Panc1 (cell line): ENCODE measurements around the gene MTHFSD. TPM values are rescaled to one million over a fixed set of nuclear protein-coding genes. Genes with fewer than 3 reads are reported as not detected.

ENCODE experiments used
- ATAC-seq: fragments of 200-7000 bp; cut with Tn5 transposase; 2 replicates; pipeline ENCODE4 v1.9.1; 2020; ENCODE audit warnings: mild to moderate bottlenecking, moderate library complexity
- BruUV-seq: library from RNA; stranded (reverse); fragments of 400-500 nt; replicated peaks from 2 replicates; lab custom pipeline; 2021; lab: Mats Ljungman, UMichigan
- CTCF ChIA-PET: fragments of 300-600 bp; sonication (Branson Sonifier 250); formaldehyde crosslinking; loops from one replicate; lab custom pipeline; 2022; ENCODE audit warnings: antibody characterized with exemption; lab: Charles Lee
- POLR2A ChIA-PET: fragments of 300-600 bp; sonication (Branson Sonifier 250); formaldehyde crosslinking; loops from one replicate; lab custom pipeline; 2022; ENCODE audit warnings: antibody characterized with exemption; lab: Charles Lee
- DNase-seq: peaks from one replicate; pipeline ENCODE4 v3.0.0-alpha.2; 2010; ENCODE audit warnings: low read depth, low spot score
- H3K27ac ChIP-seq: 2 replicates; pipeline ENCODE4 v1.5.1; 2011; ENCODE audit warnings: mild to moderate bottlenecking, low read length, inconsistent platforms
- H3K27me3 ChIP-seq: fragments of 200-500 bp; sonication (Bioruptor generic); 2 replicates; pipeline ENCODE4 v1.6.0; 2014; ENCODE audit warnings: low read length, inconsistent platforms; ENCODE audit not compliant: control insufficient read depth, insufficient read depth
- H3K36me3 ChIP-seq: fragments of 200-500 bp; sonication (Bioruptor generic); 2 replicates; pipeline ENCODE4 v1.5.1; 2014; ENCODE audit warnings: inconsistent platforms, mild to moderate bottlenecking, low read length, moderate library complexity; ENCODE audit not compliant: control insufficient read depth, insufficient read depth
- H3K4me1 ChIP-seq: 2 replicates; pipeline ENCODE4 v1.5.1; 2011; ENCODE audit warnings: inconsistent platforms, mild to moderate bottlenecking, low read length, moderate library complexity; ENCODE audit not compliant: control insufficient read depth, insufficient read depth
- H3K4me3 ChIP-seq, 2 experiments: 2 replicates each; pipeline ENCODE4 v1.5.1; 2011 to 2012; ENCODE audit warnings: low read depth in 2 of 2, low read length in 2 of 2, mild to moderate bottlenecking in 2 of 2, inconsistent platforms in 1 of 2, moderate library complexity in 1 of 2
- H3K9me3 ChIP-seq: fragments of 200-500 bp; sonication (Bioruptor generic); 2 replicates; pipeline ENCODE4 v1.5.1; 2014; ENCODE audit warnings: low read depth, mild to moderate bottlenecking, inconsistent platforms, low read length, moderate library complexity; ENCODE audit not compliant: control insufficient read depth, insufficient read depth
- POLR2AphosphoS5 ChIP-seq: IDR thresholded peaks from 2 replicates; pipeline ENCODE4 v1.6.1; 2012; ENCODE audit warnings: mild to moderate bottlenecking, low read depth, low read length, moderate library complexity
- SIN3A ChIP-seq: IDR thresholded peaks from 2 replicates; pipeline ENCODE4 v1.6.1; 2012; ENCODE audit warnings: low read depth, mild to moderate bottlenecking, low read length, moderate library complexity, borderline replicate concordance; ENCODE audit not compliant: insufficient read depth
- TCF7L2 ChIP-seq: IDR thresholded peaks from 2 replicates; pipeline ENCODE4 v1.6.1; 2011; ENCODE audit warnings: mild to moderate bottlenecking, low read depth, low read length, inconsistent platforms
- in situ Hi-C: cut with HindIII; loops from 2 replicates; pipeline ENCODE4 v1.10.0; 2016; ENCODE audit warnings: low sequenced_read_pairs, low pct_unique_long_range_greater_than_20kb
- intact Hi-C: fragments of 100-400 bp; cut with micrococcal nuclease; formaldehyde crosslinking; loops from one replicate; pipeline ENCODE4 v1.10.0; 2022; ENCODE audit not compliant: unreplicated experiment
- total RNA-seq: library from RNA; stranded (reverse); gene quantifications from one replicate; pipeline ENCODE4 v1.2.1, GENCODE V29; 2021; ENCODE audit not compliant: unreplicated experiment
- TF ChIP-seq, protein P1 (sequence below): fragments of 450-650 bp; IDR thresholded peaks from 2 replicates; pipeline ENCODE4 v1.5.1; 2017; ENCODE audit warnings: mild to moderate bottlenecking
- TF ChIP-seq, protein P2 (sequence below), 2 experiments: IDR thresholded peaks; 2 replicates each; pipeline ENCODE4 v1.6.1; 2011 to 2012; ENCODE audit warnings: low read depth in 2 of 2, control low read depth in 1 of 2, low read length in 1 of 2, mild to moderate bottlenecking in 1 of 2, moderate library complexity in 1 of 2; ENCODE audit not compliant: insufficient read depth in 1 of 2

MTHFSD gene
- total RNA-seq, 1 experiment from 2014 or later: 16.5 TPM

DNA sequence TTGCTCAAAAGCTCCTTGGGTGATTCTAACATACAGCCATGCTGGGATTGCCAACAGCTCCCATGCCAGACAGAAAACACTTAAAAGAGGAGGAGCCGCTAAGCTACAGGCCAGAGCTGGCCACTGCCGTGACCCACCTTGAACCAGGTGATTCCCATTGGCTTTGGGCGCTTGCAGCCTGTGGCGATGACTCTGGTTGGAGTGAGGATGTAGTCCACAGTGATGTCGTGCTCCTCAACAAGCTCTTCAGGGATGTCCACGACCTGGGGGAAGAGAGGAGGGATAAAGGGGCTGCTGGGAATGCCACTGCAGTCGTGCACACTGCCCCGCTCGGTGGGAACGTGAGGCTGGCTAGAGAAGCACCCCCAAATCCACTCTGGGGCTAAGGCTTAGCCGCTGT is 13.5 kb downstream of the MTHFSD start:
- no peak overlapping the region for H3K27ac ChIP-seq
- in situ Hi-C loops: no loop called here
- ChIA-PET CTCF (no interaction called here), POLR2A (no interaction called here)
- no peaks in the 10 kb centered on the region for H3K9me3 ChIP-seq
- DNase-seq: no peak
- intact Hi-C loops: no loop called here
- H3K4me3 ChIP-seq: no peak overlapping the region
- TF ChIP-seq, protein P1, sequence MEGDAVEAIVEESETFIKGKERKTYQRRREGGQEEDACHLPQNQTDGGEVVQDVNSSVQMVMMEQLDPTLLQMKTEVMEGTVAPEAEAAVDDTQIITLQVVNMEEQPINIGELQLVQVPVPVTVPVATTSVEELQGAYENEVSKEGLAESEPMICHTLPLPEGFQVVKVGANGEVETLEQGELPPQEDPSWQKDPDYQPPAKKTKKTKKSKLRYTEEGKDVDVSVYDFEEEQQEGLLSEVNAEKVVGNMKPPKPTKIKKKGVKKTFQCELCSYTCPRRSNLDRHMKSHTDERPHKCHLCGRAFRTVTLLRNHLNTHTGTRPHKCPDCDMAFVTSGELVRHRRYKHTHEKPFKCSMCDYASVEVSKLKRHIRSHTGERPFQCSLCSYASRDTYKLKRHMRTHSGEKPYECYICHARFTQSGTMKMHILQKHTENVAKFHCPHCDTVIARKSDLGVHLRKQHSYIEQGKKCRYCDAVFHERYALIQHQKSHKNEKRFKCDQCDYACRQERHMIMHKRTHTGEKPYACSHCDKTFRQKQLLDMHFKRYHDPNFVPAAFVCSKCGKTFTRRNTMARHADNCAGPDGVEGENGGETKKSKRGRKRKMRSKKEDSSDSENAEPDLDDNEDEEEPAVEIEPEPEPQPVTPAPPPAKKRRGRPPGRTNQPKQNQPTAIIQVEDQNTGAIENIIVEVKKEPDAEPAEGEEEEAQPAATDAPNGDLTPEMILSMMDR: no peak
- TF ChIP-seq TCF7L2: no peak
- TF ChIP-seq, protein P2, sequence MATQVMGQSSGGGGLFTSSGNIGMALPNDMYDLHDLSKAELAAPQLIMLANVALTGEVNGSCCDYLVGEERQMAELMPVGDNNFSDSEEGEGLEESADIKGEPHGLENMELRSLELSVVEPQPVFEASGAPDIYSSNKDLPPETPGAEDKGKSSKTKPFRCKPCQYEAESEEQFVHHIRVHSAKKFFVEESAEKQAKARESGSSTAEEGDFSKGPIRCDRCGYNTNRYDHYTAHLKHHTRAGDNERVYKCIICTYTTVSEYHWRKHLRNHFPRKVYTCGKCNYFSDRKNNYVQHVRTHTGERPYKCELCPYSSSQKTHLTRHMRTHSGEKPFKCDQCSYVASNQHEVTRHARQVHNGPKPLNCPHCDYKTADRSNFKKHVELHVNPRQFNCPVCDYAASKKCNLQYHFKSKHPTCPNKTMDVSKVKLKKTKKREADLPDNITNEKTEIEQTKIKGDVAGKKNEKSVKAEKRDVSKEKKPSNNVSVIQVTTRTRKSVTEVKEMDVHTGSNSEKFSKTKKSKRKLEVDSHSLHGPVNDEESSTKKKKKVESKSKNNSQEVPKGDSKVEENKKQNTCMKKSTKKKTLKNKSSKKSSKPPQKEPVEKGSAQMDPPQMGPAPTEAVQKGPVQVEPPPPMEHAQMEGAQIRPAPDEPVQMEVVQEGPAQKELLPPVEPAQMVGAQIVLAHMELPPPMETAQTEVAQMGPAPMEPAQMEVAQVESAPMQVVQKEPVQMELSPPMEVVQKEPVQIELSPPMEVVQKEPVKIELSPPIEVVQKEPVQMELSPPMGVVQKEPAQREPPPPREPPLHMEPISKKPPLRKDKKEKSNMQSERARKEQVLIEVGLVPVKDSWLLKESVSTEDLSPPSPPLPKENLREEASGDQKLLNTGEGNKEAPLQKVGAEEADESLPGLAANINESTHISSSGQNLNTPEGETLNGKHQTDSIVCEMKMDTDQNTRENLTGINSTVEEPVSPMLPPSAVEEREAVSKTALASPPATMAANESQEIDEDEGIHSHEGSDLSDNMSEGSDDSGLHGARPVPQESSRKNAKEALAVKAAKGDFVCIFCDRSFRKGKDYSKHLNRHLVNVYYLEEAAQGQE (IDR thresholded peaks at IDR 0.05; ENCODE audit: insufficient read depth in 1 of 2, low read depth in 2 of 2, low read length in 1 of 2): no peak
- no peak for TF ChIP-seq POLR2AphosphoS5
- TF ChIP-seq SIN3A: no peak
- BruUV-seq: no TSS peak
- no peaks in the 10 kb centered on the region for H3K27me3 ChIP-seq
- H3K36me3 ChIP-seq: no peaks in the 10 kb centered on the region
- ATAC-seq: no peak
- H3K4me1 ChIP-seq: no peaks in the 10 kb centered on the region

DNA sequence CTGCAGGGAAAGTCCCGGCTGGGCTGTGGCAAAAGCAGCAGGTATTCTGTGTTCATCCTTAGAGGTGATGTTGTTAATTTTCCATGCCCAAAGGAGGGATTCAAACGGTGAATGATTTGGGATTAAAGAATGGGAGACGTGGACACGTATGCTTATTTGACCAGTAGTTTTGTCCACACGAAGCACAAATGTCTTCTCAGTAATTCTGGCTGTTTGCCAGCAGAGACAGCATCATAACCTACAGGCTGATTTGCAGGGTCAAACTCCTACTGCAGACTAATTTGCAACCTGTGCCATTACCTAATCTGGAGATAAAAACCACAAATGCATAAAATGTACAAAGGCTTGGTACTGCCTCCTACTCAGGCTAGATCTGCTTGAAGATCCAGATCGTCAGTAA is 14.1 kb downstream of the MTHFSD start:
- Histone ChIP-seq H3K9me3 (no peaks in the 10 kb centered on the region), H3K27me3 (no peaks in the 10 kb centered on the region), H3K4me1 (no peaks in the 10 kb centered on the region), H3K27ac (no peak overlapping the region), H3K4me3 (no peak overlapping the region), H3K36me3 (no peaks in the 10 kb centered on the region)
- CTCF ChIA-PET: no interaction called here
- no peak for DNase-seq
- ATAC-seq: no peak
- BruUV-seq: no TSS peak
- POLR2A ChIA-PET: no interaction called here
- intact Hi-C loops (no loop called here), in situ Hi-C loops (no loop called here)
- TF ChIP-seq, protein P1: no peak
- TF ChIP-seq, protein P2 (IDR thresholded peaks at IDR 0.05; ENCODE audit: insufficient read depth in 1 of 2, low read depth in 2 of 2, low read length in 1 of 2): no peak
- no peak for TF ChIP-seq TCF7L2
- no peak for TF ChIP-seq SIN3A
